ENCODE measurements around the gene ESRRA. TPM values are rescaled to one million over a fixed set of nuclear protein-coding genes. Genes with fewer than 3 reads are reported as not detected.
A peak's percentile ranks its signal among the peaks of the same experiment; 100 is the strongest.

Gene ESRRA
- total and polyA plus RNA-seq, 9 of the 15 experiments (the other 6 are each of a cell fraction or from before 2014, with no cell fraction given): 0.27 to 89.7 (median 23.7) TPM

DNA sequence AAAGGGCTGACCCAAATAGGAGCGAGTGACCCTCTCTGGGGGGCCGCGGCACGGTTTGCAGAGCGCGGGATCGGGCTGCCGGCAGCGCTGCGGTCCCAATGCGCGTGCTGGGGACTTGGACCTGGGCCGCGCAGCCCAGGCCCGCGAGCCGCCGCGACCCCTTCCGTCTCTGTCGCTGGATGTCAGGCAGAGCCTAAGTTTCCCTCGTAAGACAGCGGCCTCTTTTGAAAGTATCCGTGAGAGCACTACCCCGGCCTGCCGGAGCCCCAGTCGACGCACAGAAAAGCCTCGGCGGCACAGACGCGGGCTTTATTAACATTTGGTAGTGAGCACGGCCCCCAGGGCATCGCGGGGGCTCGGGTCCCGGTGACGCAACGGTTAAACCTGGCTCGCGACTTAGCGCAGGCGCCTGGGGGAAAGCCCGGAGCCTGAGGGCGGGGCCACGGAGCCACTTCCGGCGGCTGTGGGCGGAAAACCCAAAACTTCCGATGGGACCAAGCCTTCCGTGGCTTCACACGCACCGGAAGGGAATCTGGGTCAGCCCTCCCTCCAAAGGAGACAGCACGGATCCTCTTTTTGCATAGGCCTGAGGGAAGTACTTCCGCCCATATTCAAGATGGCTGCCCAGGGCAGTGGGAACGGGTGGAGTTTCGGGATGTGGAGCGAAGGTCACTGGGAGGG, 35.6 kb upstream of the ESRRA start (continued):
- no peak for TF ChIP-seq PHTF2 (CRISPR knock-in tag; IDR thresholded peaks at IDR 0.05)
- TF ChIP-seq RB1 (IDR thresholded peaks at IDR 0.05; ENCODE audit: low read depth): peak; percentile 53; the same call in 1 of the 2 replicates
- TF ChIP-seq, protein P1, sequence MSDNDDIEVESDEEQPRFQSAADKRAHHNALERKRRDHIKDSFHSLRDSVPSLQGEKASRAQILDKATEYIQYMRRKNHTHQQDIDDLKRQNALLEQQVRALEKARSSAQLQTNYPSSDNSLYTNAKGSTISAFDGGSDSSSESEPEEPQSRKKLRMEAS (CRISPR knock-in tag; IDR thresholded peaks at IDR 0.05): no peak; the same call in none of the 2 replicates
- TF ChIP-seq ZKSCAN8 (CRISPR knock-in tag; IDR thresholded peaks at IDR 0.05): peak; percentile 57; the same call in 1 of the 2 replicates
- peak; percentile 84 for TF ChIP-seq U2AF1 (optimal IDR thresholded peaks at IDR 0.05; ENCODE audit: low read depth, low read length)
- TF ChIP-seq ZFX (CRISPR knock-in tag; IDR thresholded peaks at IDR 0.05): peak; percentile 90
- TF ChIP-seq SRSF1 (IDR thresholded peaks at IDR 0.05; ENCODE audit: low read depth, low read length): peak; percentile 76; the same call in 1 of the 2 replicates
- TF ChIP-seq EP300 (IDR thresholded peaks at IDR 0.05; ENCODE audit: low read length): peak; percentile 26; the same call in 1 of the 2 replicates
- TF ChIP-seq, protein P2, sequence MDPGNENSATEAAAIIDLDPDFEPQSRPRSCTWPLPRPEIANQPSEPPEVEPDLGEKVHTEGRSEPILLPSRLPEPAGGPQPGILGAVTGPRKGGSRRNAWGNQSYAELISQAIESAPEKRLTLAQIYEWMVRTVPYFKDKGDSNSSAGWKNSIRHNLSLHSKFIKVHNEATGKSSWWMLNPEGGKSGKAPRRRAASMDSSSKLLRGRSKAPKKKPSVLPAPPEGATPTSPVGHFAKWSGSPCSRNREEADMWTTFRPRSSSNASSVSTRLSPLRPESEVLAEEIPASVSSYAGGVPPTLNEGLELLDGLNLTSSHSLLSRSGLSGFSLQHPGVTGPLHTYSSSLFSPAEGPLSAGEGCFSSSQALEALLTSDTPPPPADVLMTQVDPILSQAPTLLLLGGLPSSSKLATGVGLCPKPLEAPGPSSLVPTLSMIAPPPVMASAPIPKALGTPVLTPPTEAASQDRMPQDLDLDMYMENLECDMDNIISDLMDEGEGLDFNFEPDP (CRISPR knock-in tag; IDR thresholded peaks at IDR 0.05): no peak; the same call in 1 of the 2 replicates
- peak; percentile 28; the same call in 1 of the 2 replicates for TF ChIP-seq ZBTB17 (CRISPR knock-in tag; IDR thresholded peaks at IDR 0.05)
- TF ChIP-seq MTF1 (CRISPR knock-in tag; IDR thresholded peaks at IDR 0.05; ENCODE audit: borderline replicate concordance): no peak
- TF ChIP-seq ZNF778 (CRISPR knock-in tag; IDR thresholded peaks at IDR 0.05): no peak
- TF ChIP-seq EGR1 (conservative IDR thresholded peaks at IDR 0.05): peak; percentile 86
- TF ChIP-seq TBL1XR1 (IDR thresholded peaks at IDR 0.05; ENCODE audit: low read length in 2 of 2): peak in 1 of 2 experiments; percentile 52; a peak in 1 of 4 replicates
- peak; percentile 98; the same call in 1 of the 2 replicates for TF ChIP-seq NR1H2 (CRISPR knock-in tag; IDR thresholded peaks at IDR 0.05)
- TF ChIP-seq SMARCE1 (IDR thresholded peaks at IDR 0.05): no peak
- peak in 1 of 2 experiments; percentile 40; a peak in 2 of 4 replicates for TF ChIP-seq RCOR1 (IDR thresholded peaks at IDR 0.05; ENCODE audit: borderline replicate concordance in 1 of 2, low read depth in 2 of 2, low read length in 2 of 2)
- no peak for TF ChIP-seq ZNF134 (CRISPR knock-in tag; conservative IDR thresholded peaks at IDR 0.05)
- TF ChIP-seq, protein P3, sequence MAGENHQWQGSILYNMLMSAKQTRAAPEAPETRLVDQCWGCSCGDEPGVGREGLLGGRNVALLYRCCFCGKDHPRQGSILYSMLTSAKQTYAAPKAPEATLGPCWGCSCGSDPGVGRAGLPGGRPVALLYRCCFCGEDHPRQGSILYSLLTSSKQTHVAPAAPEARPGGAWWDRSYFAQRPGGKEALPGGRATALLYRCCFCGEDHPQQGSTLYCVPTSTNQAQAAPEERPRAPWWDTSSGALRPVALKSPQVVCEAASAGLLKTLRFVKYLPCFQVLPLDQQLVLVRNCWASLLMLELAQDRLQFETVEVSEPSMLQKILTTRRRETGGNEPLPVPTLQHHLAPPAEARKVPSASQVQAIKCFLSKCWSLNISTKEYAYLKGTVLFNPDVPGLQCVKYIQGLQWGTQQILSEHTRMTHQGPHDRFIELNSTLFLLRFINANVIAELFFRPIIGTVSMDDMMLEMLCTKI (IDR thresholded peaks at IDR 0.05; ENCODE audit: partially characterized antibody): no peak
- TF ChIP-seq, protein P4, sequence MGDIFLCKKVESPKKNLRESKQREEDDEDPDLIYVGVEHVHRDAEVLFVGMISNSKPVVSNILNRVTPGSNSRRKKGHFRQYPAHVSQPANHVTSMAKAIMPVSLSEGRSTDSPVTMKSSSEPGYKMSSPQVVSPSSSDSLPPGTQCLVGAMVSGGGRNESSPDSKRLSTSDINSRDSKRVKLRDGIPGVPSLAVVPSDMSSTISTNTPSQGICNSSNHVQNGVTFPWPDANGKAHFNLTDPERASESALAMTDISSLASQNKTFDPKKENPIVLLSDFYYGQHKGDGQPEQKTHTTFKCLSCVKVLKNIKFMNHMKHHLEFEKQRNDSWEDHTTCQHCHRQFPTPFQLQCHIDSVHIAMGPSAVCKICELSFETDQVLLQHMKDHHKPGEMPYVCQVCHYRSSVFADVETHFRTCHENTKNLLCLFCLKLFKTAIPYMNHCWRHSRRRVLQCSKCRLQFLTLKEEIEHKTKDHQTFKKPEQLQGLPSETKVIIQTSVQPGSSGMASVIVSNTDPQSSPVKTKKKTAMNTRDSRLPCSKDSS (IDR thresholded peaks at IDR 0.05; ENCODE audit: low read depth, partially characterized antibody): no peak
- peak; percentile 94 for TF ChIP-seq ATF7 (IDR thresholded peaks at IDR 0.05)
